SK-N-SH (cell line): ENCODE data around the gene TIAM2. TPM values are rescaled to one million over a fixed set of nuclear protein-coding genes. Genes with fewer than 3 reads are reported as not detected.
A peak's percentile ranks its signal among the peaks of the same experiment; 100 is the strongest.

Experiments used
- CTCF ChIA-PET: fragments of 300-600, 350-600 bp; formaldehyde crosslinking; extraction: SDS; loops from one replicate; lab custom pipeline; 2021; lab: Yijun Ruan, JAX
- POLR2A ChIA-PET: fragments of 350-600 bp; sonication (Branson Sonifier 250); formaldehyde crosslinking; extraction: SDS; loops from one replicate; lab custom pipeline; 2020; ENCODE audit warnings: antibody characterized with exemption, inconsistent platforms; lab: Yijun Ruan, JAX
- DNase-seq: peaks from one replicate; pipeline ENCODE4 v3.0.0; 2012
- H2AFZ ChIP-seq: fragments of 200-600 bp; sonication (generic); 2 replicates; pipeline ENCODE4 v1.8.1; 2016; ENCODE audit warnings: antibody characterized with exemption, mild to moderate bottlenecking, low read depth
- H3F3A ChIP-seq: fragments of 200-600 bp; sonication (generic); replicated peaks from 2 replicates; pipeline ENCODE3; 2016; ENCODE audit warnings: antibody characterized with exemption, mild to moderate bottlenecking; ENCODE audit not compliant: insufficient read depth
- H3K27ac ChIP-seq, 2 experiments: fragments of 200-500 bp in 1 of 2; fragments of 200-600 bp in 1 of 2; sonication (Bioruptor generic) in 1 of 2; sonication (generic), shearing (Covaris generic) in 1 of 2; 2 replicates each; pipeline versions ENCODE4 v1.5.1 to v1.6.1; 2014 to 2016; ENCODE audit warnings: low read depth in 2 of 2, inconsistent platforms in 1 of 2, low read length in 1 of 2, mild to moderate bottlenecking in 1 of 2, mixed read lengths in 1 of 2
- H3K27me3 ChIP-seq: fragments of 200-600 bp; sonication (generic), shearing (Covaris generic); 2 replicates; pipeline ENCODE4 v1.6.1; 2016; ENCODE audit warnings: mixed run types; ENCODE audit not compliant: insufficient read depth
- H3K36me3 ChIP-seq, 2 experiments: fragments of 200-500 bp in 1 of 2; fragments of 200-600 bp in 1 of 2; sonication (Bioruptor generic) in 1 of 2; sonication (generic) in 1 of 2; replicated peaks in 1 of 2; 2 replicates each; pipeline versions ENCODE3 to v1.5.1; 2014 to 2016; ENCODE audit warnings: low read length in 1 of 2, mild to moderate bottlenecking in 1 of 2; ENCODE audit not compliant: insufficient read depth in 2 of 2, control insufficient read depth in 1 of 2
- H3K4me1 ChIP-seq, 2 experiments: fragments of 200-500 bp in 1 of 2; fragments of 200-600 bp in 1 of 2; sonication (Bioruptor generic) in 1 of 2; sonication (generic), shearing (Covaris generic) in 1 of 2; 2 replicates each; pipeline versions ENCODE4 v1.5.1 to v1.6.1; 2014 to 2016; ENCODE audit warnings: low read depth in 1 of 2, low read length in 1 of 2, mixed run types in 1 of 2; ENCODE audit not compliant: insufficient read depth in 2 of 2, control insufficient read depth in 1 of 2
- H3K4me2 ChIP-seq: fragments of 200-600 bp; sonication (generic), shearing (Covaris generic); 2 replicates; pipeline ENCODE4 v1.6.1; 2017; ENCODE audit warnings: mixed run types
- H3K4me3 ChIP-seq, 2 experiments: fragments of 200-500 bp in 1 of 2; fragments of 200-600 bp in 1 of 2; sonication (Bioruptor generic) in 1 of 2; sonication (generic), shearing (Covaris generic) in 1 of 2; 2 replicates each; pipeline versions ENCODE4 v1.5.1 to v1.8.1; 2014 to 2016; ENCODE audit warnings: low read depth in 2 of 2, inconsistent platforms in 1 of 2, low read length in 1 of 2, mild to moderate bottlenecking in 1 of 2, mixed read lengths in 1 of 2, moderate library complexity in 1 of 2
- H3K79me2 ChIP-seq: fragments of 200-600 bp; sonication (generic); 2 replicates; pipeline ENCODE4 v1.8.1; 2017; ENCODE audit warnings: mild to moderate bottlenecking; ENCODE audit not compliant: insufficient read depth
- H3K9ac ChIP-seq: fragments of 200-600 bp; sonication (generic); 2 replicates; pipeline ENCODE4 v1.6.1; 2017; ENCODE audit warnings: mixed run types
- H3K9me2 ChIP-seq: fragments of 200-600 bp; sonication (generic); 2 replicates; pipeline ENCODE4 v1.6.1; 2017; ENCODE audit warnings: mixed run types
- H3K9me3 ChIP-seq: fragments of 200-600 bp; sonication (generic); 2 replicates; pipeline ENCODE4 v1.6.1; 2017; ENCODE audit warnings: mixed run types, mild to moderate bottlenecking, moderate library complexity
- H4K20me1 ChIP-seq: fragments of 200-600 bp; sonication (generic); 2 replicates; pipeline ENCODE4 v1.6.1; 2017; ENCODE audit warnings: mild to moderate bottlenecking, mixed run types; ENCODE audit not compliant: insufficient read depth
- GABPA ChIP-seq: IDR thresholded peaks from 2 replicates; pipeline ENCODE4 v1.4.0; 2012; ENCODE audit warnings: low read depth, mild to moderate bottlenecking
- GATA2 ChIP-seq: sonication (generic); formaldehyde crosslinking; IDR thresholded peaks from 2 replicates; pipeline ENCODE4 v1.5.0; 2020; ENCODE audit warnings: mild to moderate bottlenecking, missing genetic modification reagents
- POLR2AphosphoS5 ChIP-seq: IDR thresholded peaks from 2 replicates; pipeline ENCODE4 v1.6.1; 2012; ENCODE audit warnings: low read depth, low read length
- RAD21 ChIP-seq: IDR thresholded peaks from 2 replicates; pipeline ENCODE4 v1.6.1; 2012; ENCODE audit warnings: mild to moderate bottlenecking, low read length
- SMC3 ChIP-seq: IDR thresholded peaks from 2 replicates; pipeline ENCODE4 v1.6.1; 2012; ENCODE audit warnings: low read depth, low read length, improper control_type of control experiment
- TEAD4 ChIP-seq: IDR thresholded peaks from 2 replicates; pipeline ENCODE4 v1.4.0; 2012; ENCODE audit warnings: mild to moderate bottlenecking, borderline replicate concordance; ENCODE audit not compliant: insufficient read depth
- YY1 ChIP-seq: IDR thresholded peaks from 2 replicates; pipeline ENCODE4 v1.4.0; 2012; ENCODE audit warnings: low read depth, mild to moderate bottlenecking
- WGBS: methylation state at CpG from one replicate; pipeline ENCODE4 v1.1.6; 2017; ENCODE audit warnings: low lambda C conversion rate; 5-methylcytosine and 5-hydroxymethylcytosine counted together
- polyA plus RNA-seq, 3 experiments: library from polyadenylated mRNA; depleted of rRNA; stranded (reverse); fragments of >200 nt; gene quantifications; 2 replicates each; pipeline ENCODE4 v1.2.3, GENCODE V29; 2012
- TF ChIP-seq, protein P1 (sequence below): fragments of 200-600 bp; sonication (generic); IDR thresholded peaks from 2 replicates; pipeline ENCODE4 v1.6.1; 2017; ENCODE audit warnings: antibody characterized with exemption, mild to moderate bottlenecking, moderate library complexity
- TF ChIP-seq, protein P2 (sequence below): IDR thresholded peaks from 2 replicates; pipeline ENCODE4 v1.4.0; 2012; ENCODE audit warnings: low read depth
- TF ChIP-seq, protein P3 (sequence below): IDR thresholded peaks from 2 replicates; pipeline ENCODE4 v1.4.0; 2012; ENCODE audit warnings: low read depth, borderline replicate concordance

Gene TIAM2
- polyA plus RNA-seq, 1 of the 3 experiments (the other 2 are of a cell fraction) = 13.6 TPM

DNA sequence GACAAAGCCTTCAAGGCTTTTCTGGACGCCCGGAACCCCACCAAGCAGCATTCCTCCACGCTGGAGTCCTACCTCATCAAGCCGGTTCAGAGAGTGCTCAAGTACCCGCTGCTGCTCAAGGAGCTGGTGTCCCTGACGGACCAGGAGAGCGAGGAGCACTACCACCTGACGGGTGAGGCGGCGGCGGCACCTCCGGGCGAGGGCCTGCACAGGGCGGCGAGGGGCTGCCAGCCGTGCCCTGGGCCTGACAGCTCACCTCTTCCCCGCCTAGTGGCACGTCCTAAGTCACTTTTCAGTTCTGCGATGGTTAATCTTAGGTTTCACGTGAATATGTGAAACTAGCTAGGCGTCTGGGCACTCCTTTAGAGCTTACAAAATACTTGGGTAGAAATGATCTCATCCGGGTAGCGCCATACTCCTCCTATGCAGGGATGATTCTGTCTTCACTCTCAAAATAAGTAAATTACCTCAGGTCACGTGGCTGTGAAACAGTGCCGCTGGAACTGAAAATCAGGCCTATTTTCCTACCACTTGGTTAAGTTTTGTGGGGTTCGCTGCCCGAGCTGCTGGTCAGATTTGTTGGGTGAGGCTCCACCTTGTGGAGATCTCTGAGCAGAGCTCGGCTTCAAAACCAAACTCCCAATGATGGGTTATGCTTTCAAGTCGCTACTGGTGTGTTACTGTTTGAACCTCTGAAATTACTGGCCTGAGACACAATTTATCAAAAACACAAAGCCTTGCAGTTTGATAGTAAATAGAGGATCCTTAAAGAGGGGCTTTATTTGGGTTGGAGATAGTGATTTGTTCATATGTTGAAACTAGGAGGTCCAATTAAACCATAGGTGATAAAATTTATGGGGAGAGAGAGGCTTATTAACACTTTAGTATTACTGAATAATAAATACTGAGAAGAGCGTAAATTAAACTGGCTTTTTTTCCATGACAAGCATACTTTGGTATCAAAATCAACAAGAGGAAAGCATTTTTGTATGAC, 253.2 kb downstream of the TIAM2 start:
- H3K4me2 ChIP-seq = no peak overlapping the region
- H4K20me1 ChIP-seq = no peaks in the 10 kb centered on the region
- peak overlapping the region; percentile 50 to 57 for H3K27ac ChIP-seq
- ChIA-PET POLR2A (no interaction called here), CTCF (interaction anchor here (0.8 to 4.9 kb wide), 18 partner anchors 11 to 574 kb away, joined by 3 to 44 read pairs (median 4); partner anchors contain the start of gene CLDN20)
- peak; percentile 65 for DNase-seq
- H3K9me2 ChIP-seq = no peaks in the 10 kb centered on the region
- H3K27me3 ChIP-seq = no peaks in the 10 kb centered on the region
- no peak overlapping the region for H2AFZ ChIP-seq
- H3K9me3 ChIP-seq = no peaks in the 10 kb centered on the region
- no peaks in the 10 kb centered on the region for H3K79me2 ChIP-seq
- H3K4me3 ChIP-seq = no peak overlapping the region
- H3K9ac ChIP-seq = no peak overlapping the region
- H3K36me3 ChIP-seq = peaks cover 32 to 40% of the 10 kb centered on the region in 2 experiments
- TF ChIP-seq RAD21 (peak; percentile 75), SMC3 (peak; percentile 77)
- TF ChIP-seq, protein P1, sequence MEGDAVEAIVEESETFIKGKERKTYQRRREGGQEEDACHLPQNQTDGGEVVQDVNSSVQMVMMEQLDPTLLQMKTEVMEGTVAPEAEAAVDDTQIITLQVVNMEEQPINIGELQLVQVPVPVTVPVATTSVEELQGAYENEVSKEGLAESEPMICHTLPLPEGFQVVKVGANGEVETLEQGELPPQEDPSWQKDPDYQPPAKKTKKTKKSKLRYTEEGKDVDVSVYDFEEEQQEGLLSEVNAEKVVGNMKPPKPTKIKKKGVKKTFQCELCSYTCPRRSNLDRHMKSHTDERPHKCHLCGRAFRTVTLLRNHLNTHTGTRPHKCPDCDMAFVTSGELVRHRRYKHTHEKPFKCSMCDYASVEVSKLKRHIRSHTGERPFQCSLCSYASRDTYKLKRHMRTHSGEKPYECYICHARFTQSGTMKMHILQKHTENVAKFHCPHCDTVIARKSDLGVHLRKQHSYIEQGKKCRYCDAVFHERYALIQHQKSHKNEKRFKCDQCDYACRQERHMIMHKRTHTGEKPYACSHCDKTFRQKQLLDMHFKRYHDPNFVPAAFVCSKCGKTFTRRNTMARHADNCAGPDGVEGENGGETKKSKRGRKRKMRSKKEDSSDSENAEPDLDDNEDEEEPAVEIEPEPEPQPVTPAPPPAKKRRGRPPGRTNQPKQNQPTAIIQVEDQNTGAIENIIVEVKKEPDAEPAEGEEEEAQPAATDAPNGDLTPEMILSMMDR = peak; percentile 76
- TF ChIP-seq, protein P2, sequence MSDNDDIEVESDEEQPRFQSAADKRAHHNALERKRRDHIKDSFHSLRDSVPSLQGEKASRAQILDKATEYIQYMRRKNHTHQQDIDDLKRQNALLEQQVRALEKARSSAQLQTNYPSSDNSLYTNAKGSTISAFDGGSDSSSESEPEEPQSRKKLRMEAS = no peak
- TF ChIP-seq, protein P3, sequence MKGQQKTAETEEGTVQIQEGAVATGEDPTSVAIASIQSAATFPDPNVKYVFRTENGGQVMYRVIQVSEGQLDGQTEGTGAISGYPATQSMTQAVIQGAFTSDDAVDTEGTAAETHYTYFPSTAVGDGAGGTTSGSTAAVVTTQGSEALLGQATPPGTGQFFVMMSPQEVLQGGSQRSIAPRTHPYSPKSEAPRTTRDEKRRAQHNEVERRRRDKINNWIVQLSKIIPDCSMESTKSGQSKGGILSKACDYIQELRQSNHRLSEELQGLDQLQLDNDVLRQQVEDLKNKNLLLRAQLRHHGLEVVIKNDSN = no peak
- H3F3A ChIP-seq = peaks cover 4% of the 10 kb centered on the region
- H3K4me1 ChIP-seq = peaks cover 0 to 3% of the 10 kb centered on the region in 2 experiments; a peak in 3 of 4 replicates
- WGBS = 88% methylated on average over 21 of the region's 30 CpGs

DNA sequence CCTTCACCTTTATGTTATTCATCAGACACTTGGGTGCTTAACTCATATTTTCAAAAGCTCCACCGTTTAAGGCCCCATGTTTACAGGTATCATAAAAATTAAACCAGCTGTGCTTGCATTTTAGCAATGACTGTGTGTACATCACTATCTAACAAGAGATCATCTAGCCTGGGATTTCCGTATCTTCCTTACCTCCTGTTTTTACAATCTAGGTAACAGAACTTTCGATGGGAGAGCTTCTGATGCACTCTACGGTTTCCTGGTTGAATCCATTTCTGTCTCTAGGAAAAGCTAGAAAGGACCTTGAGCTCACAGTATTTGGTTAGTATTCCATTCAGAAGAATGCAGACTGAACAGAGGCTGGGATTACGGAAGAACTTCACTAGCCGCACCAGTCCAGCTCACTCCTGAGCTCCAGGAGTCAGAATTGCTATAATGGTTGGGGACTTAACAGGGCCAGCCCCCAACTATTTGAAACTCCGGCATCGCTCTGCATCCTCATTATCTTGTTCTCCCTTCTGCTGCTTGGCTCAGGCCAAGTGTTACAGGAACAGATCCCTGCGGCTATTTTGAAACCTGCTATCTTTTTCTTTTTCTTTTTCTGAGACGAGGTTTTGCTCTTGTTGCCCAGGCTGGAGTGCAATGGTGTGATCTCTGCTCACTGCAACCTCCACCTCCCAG, 255.7 kb downstream of the TIAM2 start:
- H3K4me1 ChIP-seq = peaks cover 0 to 3% of the 10 kb centered on the region in 2 experiments; a peak in 3 of 4 replicates
- H3K9me3 ChIP-seq = no peaks in the 10 kb centered on the region
- H3K4me3 ChIP-seq = no peak overlapping the region
- TF ChIP-seq POLR2AphosphoS5 (no peak), GABPA (no peak), YY1 (no peak), TEAD4 (no peak), GATA2 (CRISPR knock-in tag) (no peak)
- H2AFZ ChIP-seq = no peak overlapping the region
- peaks cover 38 to 54% of the 10 kb centered on the region in 2 experiments for H3K36me3 ChIP-seq
- POLR2A ChIA-PET = no interaction called here
- no peaks in the 10 kb centered on the region for H3K9me2 ChIP-seq
- H3K27me3 ChIP-seq = no peaks in the 10 kb centered on the region
- no peak overlapping the region for H3K4me2 ChIP-seq
- no peak overlapping the region for H3K9ac ChIP-seq
- WGBS = 92% methylated on average over 9 of the region's 10 CpGs
- no peak for DNase-seq
- H3K27ac ChIP-seq = no peak overlapping the region; a peak in 1 of 4 replicates
- H3K79me2 ChIP-seq = no peaks in the 10 kb centered on the region
- H4K20me1 ChIP-seq = no peaks in the 10 kb centered on the region
- peaks cover 10% of the 10 kb centered on the region for H3F3A ChIP-seq
- CTCF ChIA-PET = interaction anchor here (0.8 to 4.7 kb wide), 8 partner anchors 9 to 383 kb away, joined by 3 to 28 read pairs (median 3); no protein-coding TSS in a partner anchor
